ENCODE results near the gene FGF11. TPM values are rescaled to one million over a fixed set of nuclear protein-coding genes. Genes with fewer than 3 reads are reported as not detected.
A peak's percentile ranks its signal among the peaks of the same experiment; 100 is the strongest.

FGF11 gene
- total RNA-seq, 1 donor from 2014 or later: 1.1 TPM

DNA sequence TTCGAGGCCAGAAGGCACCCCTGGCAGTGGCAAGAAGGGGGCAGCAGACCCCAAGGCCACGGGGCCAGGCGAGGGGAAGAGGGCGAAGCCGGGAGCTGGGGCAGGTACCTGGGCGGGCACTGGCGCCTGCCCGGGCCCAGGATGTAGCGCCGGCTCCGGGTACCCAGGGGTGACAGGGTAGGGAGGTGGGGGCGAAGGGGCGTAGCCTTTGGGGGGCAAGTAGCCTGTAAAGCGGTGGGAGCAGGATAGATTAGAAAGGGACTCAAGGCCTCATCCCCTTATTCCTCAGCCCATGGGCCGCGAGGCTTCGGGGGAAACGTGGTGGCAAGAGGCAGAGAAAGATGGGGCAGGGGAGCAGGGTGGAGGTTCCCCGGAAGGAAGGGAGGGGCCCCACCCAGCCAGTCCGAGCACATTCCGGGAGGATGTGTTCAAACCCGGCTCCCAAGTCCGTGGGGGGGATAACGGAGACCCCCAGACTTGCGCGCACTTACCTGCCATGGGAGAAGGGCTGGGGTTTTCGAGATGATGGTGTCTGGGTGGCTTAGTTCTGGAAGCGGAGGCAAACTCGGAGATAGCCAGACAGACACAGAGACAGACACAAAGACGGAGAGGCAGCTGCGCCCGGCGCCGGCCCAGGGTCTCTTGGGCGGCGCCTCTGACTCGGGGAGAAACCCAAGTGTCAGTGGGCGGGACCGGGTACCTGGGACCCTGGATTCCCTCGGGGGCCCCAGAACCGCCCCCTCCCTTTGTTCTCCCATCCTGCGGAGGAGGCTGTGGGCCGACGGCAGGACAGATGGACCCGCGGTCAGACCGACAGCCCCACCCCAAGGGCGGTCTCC is 45.5 kb upstream of the FGF11 start:
- Histone ChIP-seq H3K4me3 (peak overlapping the region; percentile 76), H3K27me3 (no peaks in the 10 kb centered on the region), H3K4me1 (peaks cover 7% of the 10 kb centered on the region), H3K36me3 (peaks cover 11% of the 10 kb centered on the region), H3K27ac (peak overlapping the region; percentile 92), H3K9me3 (no peaks in the 10 kb centered on the region)
- DNase-seq: no peak
- ATAC-seq: peak; percentile 14
- no peak for TF ChIP-seq CTCF (IDR thresholded peaks at IDR 0.05)
- intact Hi-C loops (cut with DNase I): no loop called here

DNA sequence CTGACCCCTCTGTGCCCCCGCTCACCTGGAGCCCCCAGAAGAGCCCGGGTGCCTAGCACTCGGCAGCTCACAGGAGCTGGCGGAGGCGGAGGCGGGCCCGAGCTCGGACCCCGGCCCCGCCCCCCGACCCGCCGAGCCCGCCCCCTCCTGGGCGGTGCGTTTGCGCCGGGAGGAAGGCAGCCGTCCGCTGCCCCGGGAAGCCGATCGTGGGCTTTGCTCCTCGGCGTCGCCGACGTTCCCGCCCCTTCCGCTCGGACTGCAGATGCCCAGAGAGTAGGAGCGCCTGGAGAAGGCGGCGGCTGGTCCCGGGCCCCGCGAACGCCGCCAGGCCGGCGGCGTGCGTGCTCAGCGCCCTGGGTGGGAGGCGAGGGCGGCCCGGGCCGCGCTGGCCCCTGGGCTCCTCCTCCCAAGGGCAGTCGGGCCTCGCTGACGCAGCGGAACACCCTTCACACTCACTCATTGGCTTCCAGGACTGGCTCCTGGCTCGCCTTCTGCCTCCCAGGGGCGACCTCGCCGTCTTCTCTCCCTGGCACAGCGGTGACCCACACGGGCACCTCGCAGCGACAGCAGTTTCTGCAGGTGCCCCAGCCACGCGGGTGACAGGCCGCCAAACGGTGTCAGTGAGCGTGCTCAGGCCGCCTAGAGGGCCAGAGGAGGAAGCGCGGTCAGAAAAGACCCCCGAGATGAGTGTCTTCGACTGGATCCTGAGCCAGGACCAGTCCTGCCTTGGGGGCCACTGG is 44.7 kb upstream of the FGF11 start, which contains the start of gene PLSCR3:
Gene PLSCR3 (minus strand): TSS at position 74 of the 740 bp plus-strand sequence. CDS start 415 bp downstream, outside the sequence.
- ATAC-seq: peak; percentile 94
- Histone ChIP-seq H3K4me1 (peaks cover 7% of the 10 kb centered on the region), H3K36me3 (peaks cover 3% of the 10 kb centered on the region), H3K4me3 (peak within 1 kb of the TSS; percentile 76), H3K27ac (peak within 1 kb of the TSS; percentile 92), H3K9me3 (no peaks in the 10 kb centered on the region), H3K27me3 (no peaks in the 10 kb centered on the region)
- peak; percentile 95 for DNase-seq
- TF ChIP-seq CTCF (IDR thresholded peaks at IDR 0.05): peak; percentile 44
- intact Hi-C loops (cut with DNase I): no loop called here

DNA sequence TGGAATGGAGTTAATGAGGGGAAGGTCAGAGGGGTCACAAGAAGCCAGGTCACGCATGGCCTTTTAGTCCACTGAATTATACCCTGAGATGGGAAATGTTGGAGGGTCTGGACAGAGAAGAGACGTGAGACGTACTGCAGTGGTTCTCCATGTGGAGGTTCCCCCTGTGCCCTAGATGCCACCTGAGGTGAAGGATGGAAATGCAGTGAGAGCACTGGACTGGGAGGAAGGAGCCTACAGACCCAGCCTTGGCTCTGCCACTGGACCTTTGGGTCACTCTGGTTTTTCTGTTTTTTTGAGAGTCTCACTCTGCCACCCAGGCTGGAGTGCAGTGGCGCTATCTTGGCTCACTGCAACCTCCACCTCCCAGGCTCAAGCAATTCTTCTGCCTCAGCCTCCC is 43.2 kb upstream of the FGF11 start:
- H3K9me3 ChIP-seq: no peaks in the 10 kb centered on the region
- H3K36me3 ChIP-seq: no peaks in the 10 kb centered on the region
- H3K27ac ChIP-seq: no peak overlapping the region
- H3K4me3 ChIP-seq: no peak overlapping the region
- H3K27me3 ChIP-seq: no peaks in the 10 kb centered on the region
- no peak for ATAC-seq
- H3K4me1 ChIP-seq: peaks cover 7% of the 10 kb centered on the region
- intact Hi-C loops (cut with DNase I): no loop called here
- TF ChIP-seq CTCF (IDR thresholded peaks at IDR 0.05): no peak
- DNase-seq: no peak

DNA sequence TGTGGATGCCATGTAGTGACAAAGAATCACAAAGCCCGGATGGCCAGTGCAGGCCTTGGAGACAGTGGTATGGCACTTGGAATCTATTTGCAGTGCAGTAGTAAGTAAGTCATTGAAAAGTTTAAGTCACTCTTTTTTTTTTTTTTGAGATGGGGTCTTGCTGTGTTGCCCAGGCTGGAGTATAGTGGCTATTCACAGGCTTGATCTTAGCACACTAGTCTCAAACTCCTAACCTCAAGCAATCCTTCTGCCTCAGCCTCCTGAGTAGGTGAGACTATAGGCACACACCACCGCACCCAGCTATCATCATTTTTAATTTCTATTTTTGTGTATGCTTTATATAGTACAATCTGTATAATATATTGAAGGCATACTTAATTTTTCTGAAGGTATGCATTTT is 40.7 kb upstream of the FGF11 start:
- Histone ChIP-seq H3K4me1 (peaks cover 12% of the 10 kb centered on the region), H3K36me3 (no peaks in the 10 kb centered on the region), H3K27me3 (no peaks in the 10 kb centered on the region), H3K27ac (no peak overlapping the region), H3K9me3 (no peaks in the 10 kb centered on the region), H3K4me3 (no peak overlapping the region)
- DNase-seq (no peak), ATAC-seq (no peak)
- intact Hi-C loops (cut with DNase I): no loop called here
- TF ChIP-seq CTCF (IDR thresholded peaks at IDR 0.05): no peak

DNA sequence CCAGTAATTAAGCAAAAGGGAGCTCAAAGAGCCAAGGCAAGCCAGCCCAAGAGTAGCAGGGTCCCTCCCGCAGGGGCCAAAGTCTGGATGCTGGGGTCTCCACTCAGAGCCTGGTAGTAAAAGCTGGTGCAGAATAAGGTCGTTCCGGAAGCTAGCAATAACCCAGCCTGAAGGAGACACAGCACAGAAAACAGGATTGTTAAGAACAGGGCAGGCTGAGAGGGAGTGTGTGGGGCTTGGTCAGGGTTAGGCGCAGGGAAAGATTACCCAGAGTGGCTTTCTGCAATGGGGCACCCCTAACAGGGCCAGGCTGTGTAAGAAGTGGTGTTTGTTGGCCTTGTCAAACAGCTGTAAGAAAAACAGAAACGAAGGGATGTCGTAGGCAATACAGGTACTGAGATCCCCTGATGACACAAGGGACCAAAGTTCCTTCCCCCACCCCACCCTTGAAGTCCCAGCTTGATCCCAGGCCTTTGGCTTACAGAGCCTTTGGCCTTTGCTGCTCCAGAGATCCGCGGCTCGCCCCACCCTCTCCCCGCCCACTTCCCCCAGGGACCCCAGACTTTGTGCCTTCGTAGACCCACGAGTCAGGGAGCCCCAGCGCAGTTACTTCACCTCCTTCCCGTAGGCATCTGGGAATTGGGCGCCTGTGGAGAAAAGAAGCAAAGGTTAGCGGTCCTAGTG is 36.1 kb upstream of the FGF11 start:
- Histone ChIP-seq H3K36me3 (no peaks in the 10 kb centered on the region), H3K4me1 (peaks cover 10% of the 10 kb centered on the region), H3K4me3 (peak overlapping the region; percentile 64), H3K27me3 (no peaks in the 10 kb centered on the region), H3K9me3 (no peaks in the 10 kb centered on the region), H3K27ac (peak overlapping the region; percentile 78)
- intact Hi-C loops (cut with DNase I): no loop called here
- no peak for ATAC-seq
- peak; percentile 73 for DNase-seq
- TF ChIP-seq CTCF (IDR thresholded peaks at IDR 0.05): no peak

All from upper lobe of right lung (tissue), 1 donor.